ENCODE measurements around the gene TGM5. TPM values are rescaled to one million over a fixed set of nuclear protein-coding genes. Genes with fewer than 3 reads are reported as not detected.

Gene TGM5
- 100 to 1,000 TPM in 1 of 4 donors, 10 to 100 TPM in 3; 61.6 to 146 (median 69.3) TPM for total RNA-seq

- TF ChIP-seq POLR2AphosphoS5 (IDR thresholded peaks at IDR 0.05) (peak in 1 of 3 donors; percentile 6), CTCF (IDR thresholded peaks at IDR 0.05) (no peak)
- H3K27ac ChIP-seq = peak within 1 kb of the TSS; percentile 65
- no peak for DNase-seq (ENCODE audit: low spot score in 2 of 2)
- WGBS = 39% methylated on average over 8 of the region's 8 CpGs
- H3K4me3 ChIP-seq = peak within 1 kb of the TSS; percentile 10
- H3K4me1 ChIP-seq = peaks cover 8% of the 10 kb centered on the region
- H3K36me3 ChIP-seq = no peaks in the 10 kb centered on the region
- no peaks in the 10 kb centered on the region for H3K9me3 ChIP-seq
- no peaks in the 10 kb centered on the region for H3K27me3 ChIP-seq
These were observed at the start of gene TGM5 for GRCh38 chr15:43266834-43267233. Gene TGM5, minus strand, starts transcription at chr15:43266928. Its CDS starts 79 bp downstream, at chr15:43266849.

GRCh38 chr15:43314171-43314570 lies 47.4 kb upstream of the TGM5 start:
- Histone ChIP-seq H3K36me3 (no peaks in the 10 kb centered on the region), H3K27me3 (peaks cover 24% of the 10 kb centered on the region), H3K4me1 (no peaks in the 10 kb centered on the region), H3K9me3 (no peaks in the 10 kb centered on the region), H3K4me3 (no peak overlapping the region), H3K27ac (no peak overlapping the region)
- no peak for DNase-seq (ENCODE audit: low spot score in 2 of 2)
- TF ChIP-seq POLR2AphosphoS5 (IDR thresholded peaks at IDR 0.05) = no peak
- no peak for TF ChIP-seq POLR2A (IDR thresholded peaks at IDR 0.05)
- no peak for TF ChIP-seq CTCF (IDR thresholded peaks at IDR 0.05)
- no peak for TF ChIP-seq EP300 (IDR thresholded peaks at IDR 0.05)
- 65% methylated on average over 3 of the region's 3 CpGs for WGBS

GRCh38 chr15:43312378-43312777 lies 45.6 kb upstream of the TGM5 start:
- Histone ChIP-seq H3K4me3 (no peak overlapping the region), H3K4me1 (no peaks in the 10 kb centered on the region), H3K27me3 (peaks cover 35% of the 10 kb centered on the region), H3K9me3 (no peaks in the 10 kb centered on the region), H3K36me3 (no peaks in the 10 kb centered on the region), H3K27ac (no peak overlapping the region)
- 64% methylated on average over 4 of the region's 4 CpGs for WGBS
- DNase-seq (ENCODE audit: low spot score in 2 of 2) = no peak
- TF ChIP-seq CTCF (IDR thresholded peaks at IDR 0.05) (no peak), POLR2AphosphoS5 (IDR thresholded peaks at IDR 0.05) (no peak), POLR2A (IDR thresholded peaks at IDR 0.05) (no peak), EP300 (IDR thresholded peaks at IDR 0.05) (no peak)

GRCh38 chr15:43302205-43302817 lies 35.6 kb upstream of the TGM5 start, which contains the start of gene TGM7:
Gene TGM7, minus strand, starts transcription at chr15:43302255.
- Histone ChIP-seq H3K27ac (no peak within 1 kb of the TSS), H3K9me3 (no peaks in the 10 kb centered on the region), H3K4me3 (no peak within 1 kb of the TSS), H3K4me1 (no peaks in the 10 kb centered on the region), H3K27me3 (peaks cover 32% of the 10 kb centered on the region), H3K36me3 (no peaks in the 10 kb centered on the region)
- TF ChIP-seq POLR2A (IDR thresholded peaks at IDR 0.05) = no peak
- no peak for TF ChIP-seq CTCF (IDR thresholded peaks at IDR 0.05)
- no peak for TF ChIP-seq EP300 (IDR thresholded peaks at IDR 0.05)
- TF ChIP-seq POLR2AphosphoS5 (IDR thresholded peaks at IDR 0.05) = no peak
- 87% methylated on average over 11 of the region's 11 CpGs for WGBS
- DNase-seq (ENCODE audit: low spot score in 2 of 2) = no peak

- DNase-seq (ENCODE audit: low spot score in 2 of 2) = no peak
- peaks cover 19% of the 10 kb centered on the region for H3K27me3 ChIP-seq
These were observed 33.2 kb upstream of the TGM5 start for GRCh38 chr15:43299884-43300283.

More at GRCh38 chr15:43299884-43300283, 33.2 kb upstream of the TGM5 start:
- Histone ChIP-seq H3K9me3 (no peaks in the 10 kb centered on the region), H3K36me3 (no peaks in the 10 kb centered on the region), H3K4me1 (no peaks in the 10 kb centered on the region), H3K27ac (no peak overlapping the region), H3K4me3 (no peak overlapping the region)
- TF ChIP-seq CTCF (IDR thresholded peaks at IDR 0.05) (no peak), POLR2AphosphoS5 (IDR thresholded peaks at IDR 0.05) (no peak), EP300 (IDR thresholded peaks at IDR 0.05) (no peak), POLR2A (IDR thresholded peaks at IDR 0.05) (no peak)

Data from suprapubic skin (tissue), 4 donors.